ENCODE results near the gene LAMA3.

The LAMA3 gene

DNA sequence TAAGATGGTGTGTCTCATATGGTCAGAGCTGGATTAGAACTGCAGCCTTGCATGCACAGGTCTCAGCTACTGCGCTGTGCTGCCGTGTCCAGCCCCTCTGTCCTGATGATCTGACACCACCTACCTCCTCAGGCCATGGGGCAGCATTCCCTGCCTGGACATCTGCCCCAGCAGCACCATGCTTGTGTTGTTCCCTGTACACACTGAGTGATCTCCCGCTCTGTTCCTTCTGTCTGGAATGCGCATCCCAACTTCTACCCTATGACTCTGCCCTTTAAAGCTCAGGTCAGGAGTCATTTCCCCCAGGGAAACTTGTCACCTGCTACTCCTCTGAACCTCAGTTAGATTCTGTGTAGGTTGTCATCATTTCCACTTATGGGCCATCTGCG is 167.9 kb downstream of the LAMA3 start:
- DNase-seq, result no peak

DNA sequence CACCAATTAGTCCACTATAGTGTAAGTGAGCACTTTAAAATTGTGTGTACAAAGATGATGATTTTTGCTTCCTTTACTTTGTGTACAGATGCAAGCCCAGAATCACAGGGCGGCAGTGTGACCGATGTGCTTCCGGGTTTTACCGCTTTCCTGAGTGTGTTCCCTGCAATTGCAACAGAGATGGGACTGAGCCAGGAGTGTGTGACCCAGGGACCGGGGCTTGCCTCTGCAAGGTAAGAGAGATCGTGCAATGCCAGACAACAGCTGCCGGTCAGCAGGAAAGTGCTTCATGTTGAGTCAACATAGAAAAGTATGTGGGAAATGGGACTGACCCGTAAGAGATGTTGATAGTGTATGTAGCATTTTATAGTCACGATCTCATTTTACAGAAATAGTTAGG is 168.5 kb downstream of the LAMA3 start:
- no peak for DNase-seq

DNA sequence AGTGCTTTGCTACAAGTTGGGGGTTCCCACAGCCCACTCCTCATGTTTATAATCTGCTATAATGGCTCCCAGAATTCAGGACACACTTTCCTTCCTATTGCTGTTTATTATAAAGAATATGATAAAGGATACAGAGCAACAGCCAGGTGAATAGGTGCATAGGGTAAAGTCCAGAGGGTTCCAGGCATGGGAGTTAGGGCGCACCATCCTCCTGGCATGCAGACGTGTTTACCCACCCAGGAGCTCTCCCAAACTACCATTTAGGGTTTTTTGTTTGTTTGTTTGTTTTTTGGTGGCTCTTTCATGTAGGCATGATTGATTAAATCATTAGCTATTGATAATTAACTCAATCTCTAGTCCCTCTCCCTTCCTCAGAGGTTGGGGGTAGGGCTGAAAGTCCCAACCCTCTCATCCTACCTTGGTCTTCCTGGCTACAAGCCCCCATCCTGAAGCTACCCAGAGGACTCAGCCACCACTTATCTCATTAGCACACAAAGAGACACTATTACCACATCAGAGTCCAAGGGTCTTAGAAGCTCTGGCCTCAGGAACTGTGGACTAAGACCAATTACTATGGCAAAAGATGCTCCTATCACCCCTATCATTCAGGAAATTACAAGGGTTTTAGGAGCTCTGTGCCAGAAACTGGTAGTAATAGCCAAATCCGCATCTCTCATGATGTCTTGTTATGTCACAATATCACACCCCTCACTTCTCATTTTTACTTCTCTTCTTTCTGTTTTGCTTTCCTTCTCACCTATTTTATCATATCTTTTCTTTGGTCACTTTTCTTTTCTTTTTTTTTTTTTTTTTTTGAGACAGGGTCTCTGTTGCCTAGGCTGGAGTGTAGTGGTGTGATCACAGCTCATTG is 170.4 kb downstream of the LAMA3 start:
- no peak for DNase-seq

DNA sequence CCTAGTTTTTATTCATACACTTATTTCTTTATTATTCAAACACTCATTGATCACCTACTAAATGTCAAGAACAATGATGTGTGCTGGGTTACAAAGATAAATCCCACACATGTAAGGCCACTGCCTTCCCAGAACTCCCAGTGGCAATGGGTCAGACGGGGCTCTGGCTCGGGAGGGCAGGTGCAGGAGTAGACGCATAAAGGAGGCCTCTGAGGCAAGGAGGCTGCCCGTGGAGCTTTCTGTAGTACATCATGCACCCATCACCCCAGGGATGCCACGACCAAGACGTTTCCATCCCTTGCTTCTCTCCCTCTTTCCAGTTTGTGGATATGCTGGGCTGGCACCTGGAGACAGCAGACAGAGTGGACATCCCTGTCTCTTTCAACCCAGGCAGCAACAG is 172.1 kb downstream of the LAMA3 start:
- no peak for DNase-seq

DNA sequence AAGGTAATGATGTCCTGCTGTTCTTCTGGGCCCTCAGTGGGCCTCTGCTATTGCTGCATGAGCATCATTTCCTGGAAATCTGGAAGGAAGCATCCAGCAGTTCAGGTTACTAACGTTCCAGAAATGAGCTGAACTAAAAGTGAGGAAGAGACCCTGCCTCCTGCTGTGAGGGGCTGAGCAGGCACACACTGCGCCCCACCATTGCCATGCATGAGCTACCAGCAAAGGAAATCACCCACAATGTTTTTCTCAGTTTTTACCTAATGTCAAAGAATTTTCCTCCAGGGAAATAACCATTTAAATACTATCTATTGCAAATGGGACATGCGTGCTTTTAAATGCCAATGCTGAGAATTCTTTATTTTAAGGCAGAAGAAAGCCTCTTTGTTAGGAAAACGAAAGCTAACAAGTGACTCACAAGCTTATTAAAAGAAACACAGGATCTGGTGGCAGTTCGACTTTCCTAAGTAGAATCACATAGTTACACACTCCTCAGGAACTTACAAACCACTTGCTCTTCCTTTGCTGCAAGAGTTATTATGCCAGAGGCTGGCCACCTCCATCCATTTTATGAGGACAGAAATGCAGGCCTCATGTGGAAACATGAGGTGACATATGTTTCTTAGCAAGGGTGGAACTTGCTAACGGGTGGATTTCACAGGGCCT is 172.7 kb downstream of the LAMA3 start:
- peak; percentile 78 to 80 for DNase-seq

DNA sequence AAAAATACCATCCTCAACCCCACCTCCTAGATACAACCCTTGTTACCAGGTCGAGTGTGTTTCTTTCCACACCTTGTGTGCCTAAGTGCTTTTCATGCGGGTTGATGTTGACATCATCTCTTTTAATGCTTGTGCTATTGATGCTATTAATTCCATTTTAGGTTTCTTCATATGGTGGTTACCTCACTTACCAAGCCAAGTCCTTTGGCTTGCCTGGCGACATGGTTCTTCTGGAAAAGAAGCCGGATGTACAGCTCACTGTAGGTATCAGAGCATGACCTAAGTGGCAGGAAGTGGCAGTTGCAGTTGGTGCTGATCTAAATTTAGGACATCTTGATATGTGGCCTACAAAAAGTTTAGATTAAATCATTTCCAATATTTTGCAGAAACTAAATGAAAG is 175.4 kb downstream of the LAMA3 start:
- peak; percentile 18 to 22 for DNase-seq

DNA sequence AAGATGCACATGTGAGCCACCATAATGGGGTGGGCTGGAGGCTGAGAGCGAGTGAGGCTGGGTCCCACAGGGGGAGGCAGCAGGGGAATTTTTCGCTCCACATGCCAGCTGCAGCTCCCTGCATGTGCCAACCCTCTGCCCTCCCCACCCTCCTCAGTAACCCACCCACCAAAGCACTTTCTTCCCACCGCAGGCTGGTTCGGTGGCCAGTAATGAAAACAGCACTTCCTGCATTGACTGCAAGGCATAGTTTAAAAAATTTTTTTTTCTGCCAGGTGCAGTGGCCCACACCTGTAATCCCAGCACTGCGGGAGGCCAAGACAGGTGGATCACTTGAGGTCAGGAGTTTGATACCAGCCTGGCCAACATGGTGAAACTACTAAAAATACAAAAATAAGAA is 177.8 kb downstream of the LAMA3 start:
- no peak for DNase-seq

DNA sequence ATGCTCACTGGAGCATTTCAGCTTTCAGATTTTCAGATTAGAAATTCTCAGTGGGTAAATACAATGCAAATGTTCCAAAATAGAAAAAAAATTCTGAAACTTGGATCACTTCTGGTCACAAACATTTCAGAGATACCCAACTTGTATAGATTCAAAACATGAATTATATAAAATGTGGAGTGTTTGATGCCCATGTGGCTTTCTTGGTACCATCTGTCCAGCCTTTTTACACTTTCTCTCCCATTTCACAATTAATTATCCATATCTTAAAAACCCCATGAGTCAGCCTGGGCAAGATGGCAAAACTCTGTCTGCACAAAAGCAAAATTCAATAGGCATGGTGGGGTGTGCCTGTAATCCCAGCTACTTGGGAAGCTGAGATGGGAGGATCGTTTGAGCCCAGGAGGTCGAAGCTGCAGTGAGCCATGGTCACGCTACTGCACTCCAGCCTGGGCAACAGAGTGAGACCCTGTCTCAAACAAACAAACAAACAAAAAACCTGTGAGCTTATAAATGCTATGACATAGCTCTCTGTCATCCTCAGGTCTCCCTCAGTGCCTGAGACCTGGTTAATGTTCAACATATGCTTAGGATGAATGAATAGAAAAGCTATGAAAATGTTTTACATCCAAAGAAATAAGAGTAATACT is 179.0 kb downstream of the LAMA3 start:
- no peak for DNase-seq

DNA sequence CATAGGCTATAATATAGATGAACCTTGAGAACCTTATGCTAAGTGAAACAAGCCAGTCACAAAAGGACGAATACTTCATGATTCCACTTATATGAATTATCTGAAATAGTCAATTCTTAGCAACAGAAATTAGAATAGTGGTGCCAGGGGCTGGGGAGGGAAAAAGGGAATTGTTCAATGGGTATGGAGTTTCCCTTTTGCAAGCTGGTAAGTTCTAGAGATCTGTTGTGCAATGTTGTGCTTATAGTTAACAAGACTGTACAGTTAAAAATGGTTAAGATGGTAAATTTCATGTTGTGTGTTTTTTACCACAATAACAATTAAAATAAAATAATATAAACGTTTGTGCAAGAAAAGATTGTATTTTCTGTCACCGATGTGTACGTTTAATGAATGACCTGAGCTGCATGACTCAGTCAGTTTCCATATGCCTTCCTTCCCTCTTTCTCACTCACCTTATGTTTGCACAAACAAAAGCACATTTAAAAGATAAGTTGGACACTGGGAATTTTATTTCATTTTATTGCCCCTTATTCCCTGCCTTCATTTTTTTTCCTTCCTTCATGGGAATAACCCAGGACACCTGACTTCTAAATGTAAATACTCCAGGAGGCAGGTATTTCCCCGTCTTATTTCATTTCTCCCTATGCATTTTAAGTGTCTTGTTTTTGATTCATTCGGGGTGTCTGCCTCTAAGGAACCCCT is 181.6 kb downstream of the LAMA3 start:
- no peak for DNase-seq

DNA sequence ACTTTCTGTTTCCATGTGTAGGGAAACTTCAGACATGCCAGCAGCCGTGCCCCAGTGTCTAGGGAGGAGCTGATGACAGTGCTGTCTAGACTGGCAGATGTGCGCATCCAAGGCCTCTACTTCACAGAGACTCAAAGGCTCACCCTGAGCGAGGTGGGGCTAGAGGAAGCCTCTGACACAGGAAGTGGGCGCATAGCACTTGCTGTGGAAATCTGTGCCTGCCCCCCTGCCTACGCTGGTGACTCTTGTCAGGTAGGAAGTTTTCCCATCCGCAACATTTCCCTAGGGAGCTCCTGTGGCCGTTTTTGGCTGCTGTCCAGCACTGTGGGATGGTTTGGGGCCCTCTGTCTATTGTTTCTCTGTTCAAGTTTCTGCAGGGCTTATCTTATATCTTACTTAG is 182.2 kb downstream of the LAMA3 start:
- DNase-seq, result peak; percentile 7 to 10

DNA sequence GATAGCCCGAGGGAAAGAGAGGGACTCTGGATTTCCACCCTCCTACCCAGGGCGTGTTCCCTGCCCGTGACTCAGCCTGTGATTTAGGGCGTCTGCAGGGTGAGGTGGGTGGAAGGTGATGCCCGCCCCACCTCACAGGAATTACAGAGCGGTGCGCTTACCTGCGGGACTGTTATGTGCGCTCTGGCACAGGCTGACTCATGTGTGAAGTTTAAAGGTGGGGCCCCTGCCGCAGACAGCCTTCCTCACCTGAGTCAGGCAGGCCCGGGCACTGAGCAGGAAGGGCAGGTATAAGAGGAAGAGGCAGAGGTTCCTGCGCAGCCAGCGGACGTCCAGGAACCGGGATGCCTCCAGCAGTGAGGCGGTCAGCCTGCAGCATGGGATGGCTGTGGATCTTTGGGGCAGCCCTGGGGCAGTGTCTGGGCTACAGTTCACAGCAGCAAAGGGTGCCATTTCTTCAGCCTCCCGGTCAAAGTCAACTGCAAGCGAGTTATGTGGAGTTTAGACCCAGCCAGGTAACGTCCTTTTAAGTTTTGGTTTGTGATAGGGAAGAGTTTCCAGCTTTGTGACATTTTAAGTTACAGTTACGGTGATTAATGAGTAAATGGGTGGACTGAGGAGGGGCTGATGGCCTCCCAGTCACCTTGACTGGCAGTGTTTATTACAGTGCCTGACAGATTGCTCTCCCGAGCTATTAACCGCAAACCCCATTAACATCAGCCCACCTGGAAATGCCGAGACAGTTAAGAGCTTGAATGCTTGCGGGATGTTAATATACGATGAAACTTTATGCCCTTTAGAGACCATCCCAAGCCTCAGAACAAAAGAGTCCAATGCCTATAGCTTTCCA is 183.7 kb downstream of the LAMA3 start:
- DNase-seq, result no peak

DNA sequence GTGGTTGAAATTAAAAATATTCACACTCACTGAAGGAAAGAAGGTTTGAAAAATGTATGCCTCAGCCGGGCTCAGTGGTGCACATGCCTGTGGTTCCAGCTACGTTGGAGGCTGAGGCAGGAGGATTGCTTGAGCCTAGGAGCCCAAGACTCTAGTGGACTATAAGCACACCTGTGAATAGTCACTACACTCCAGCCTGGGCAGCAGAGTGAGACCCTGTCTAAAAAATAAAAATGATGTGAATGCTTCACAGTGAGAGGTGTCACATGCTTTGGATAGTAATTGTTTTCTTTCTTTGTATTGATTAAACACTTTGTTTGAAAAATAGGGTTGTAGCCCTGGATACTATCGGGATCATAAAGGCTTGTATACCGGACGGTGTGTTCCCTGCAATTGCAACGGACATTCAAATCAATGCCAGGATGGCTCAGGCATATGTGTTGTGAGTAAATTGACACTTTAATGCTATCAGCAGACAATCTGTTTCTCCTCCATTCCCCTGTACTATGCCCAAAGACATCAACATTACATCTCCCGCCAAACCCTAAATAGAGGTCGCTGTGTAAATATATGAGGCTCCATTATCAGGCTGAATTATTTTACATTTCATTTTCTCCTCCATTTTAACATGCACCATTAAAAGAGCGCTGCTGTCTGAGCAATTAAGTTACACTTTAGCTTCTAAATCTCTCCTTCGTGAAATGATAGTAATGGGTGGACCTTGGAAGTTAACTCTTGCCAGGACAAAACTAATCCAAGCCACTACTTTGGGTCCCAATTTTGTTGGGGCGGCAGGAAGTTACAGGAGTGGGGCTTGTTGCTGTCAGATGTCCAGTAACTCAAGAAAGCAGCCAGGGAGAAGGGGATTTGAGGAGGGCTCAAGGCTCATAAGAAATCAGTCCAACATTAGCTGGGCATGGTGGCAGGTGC is 187.0 kb downstream of the LAMA3 start:
- no peak for DNase-seq

DNA sequence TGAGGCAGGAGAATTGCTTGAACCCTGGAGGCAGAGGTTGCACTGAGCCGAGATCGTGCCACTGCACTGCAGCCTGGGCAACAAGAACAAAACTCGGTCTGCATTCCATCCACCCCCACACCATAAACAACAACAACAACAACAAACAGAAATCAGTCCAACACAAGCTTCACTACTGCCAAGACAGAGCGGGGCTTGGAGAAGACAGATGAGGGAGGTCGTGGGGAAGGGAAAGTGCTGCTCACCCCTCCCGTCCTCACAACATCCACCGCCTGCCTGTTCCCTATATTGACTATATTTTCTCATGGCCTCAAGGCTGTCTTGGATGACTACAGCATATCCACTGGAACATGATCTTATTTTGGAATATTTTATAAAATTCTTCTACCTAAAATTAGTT is 187.7 kb downstream of the LAMA3 start:
- DNase-seq, result no peak

DNA sequence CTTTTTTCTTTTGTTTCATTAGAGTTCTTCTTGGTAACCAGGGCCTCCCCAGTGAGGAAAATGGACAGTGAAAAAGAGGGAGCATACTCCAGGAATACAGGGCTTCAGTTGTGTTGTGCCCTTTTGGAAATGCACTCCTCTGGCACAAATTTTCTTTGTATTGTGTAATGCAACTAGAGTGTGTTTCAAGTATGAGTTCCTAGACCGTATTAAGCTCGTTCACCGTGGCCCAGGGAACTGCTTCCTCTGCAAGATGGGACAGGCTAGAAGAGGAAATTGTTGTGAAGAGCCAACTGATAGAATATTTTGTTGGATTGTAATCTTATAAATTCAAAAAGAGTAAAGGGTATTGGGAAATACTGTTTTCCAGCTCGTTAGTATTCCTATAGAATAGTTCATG is 188.1 kb downstream of the LAMA3 start:
- peak; percentile 9 for DNase-seq

DNA sequence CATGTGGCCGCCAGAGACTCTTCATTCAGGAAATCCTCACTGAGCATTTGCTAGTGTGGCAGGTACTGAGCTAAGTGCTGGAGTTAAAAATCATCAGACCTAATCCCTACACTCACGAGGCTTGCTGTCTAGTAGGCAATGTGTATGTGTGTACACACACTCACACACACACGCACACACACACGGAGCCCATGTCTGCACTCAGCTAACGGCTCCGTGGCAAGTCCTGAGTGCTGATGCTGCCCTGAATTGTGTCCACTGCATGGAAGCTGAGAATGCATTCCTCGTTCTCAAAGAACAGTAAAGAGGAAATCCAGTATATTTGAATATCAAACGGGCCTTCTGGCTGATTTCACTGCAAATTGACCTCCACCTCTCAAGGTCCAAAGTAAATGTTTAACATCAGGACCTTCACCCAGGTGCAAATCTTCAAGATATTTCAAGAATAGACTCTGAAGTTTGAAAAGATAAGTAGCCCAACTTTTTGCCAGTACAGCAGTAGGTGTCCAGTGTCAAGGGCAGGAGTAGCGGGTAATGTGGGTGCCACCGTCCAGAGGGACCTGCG is 189.2 kb downstream of the LAMA3 start:
- DNase-seq, result no peak

DNA sequence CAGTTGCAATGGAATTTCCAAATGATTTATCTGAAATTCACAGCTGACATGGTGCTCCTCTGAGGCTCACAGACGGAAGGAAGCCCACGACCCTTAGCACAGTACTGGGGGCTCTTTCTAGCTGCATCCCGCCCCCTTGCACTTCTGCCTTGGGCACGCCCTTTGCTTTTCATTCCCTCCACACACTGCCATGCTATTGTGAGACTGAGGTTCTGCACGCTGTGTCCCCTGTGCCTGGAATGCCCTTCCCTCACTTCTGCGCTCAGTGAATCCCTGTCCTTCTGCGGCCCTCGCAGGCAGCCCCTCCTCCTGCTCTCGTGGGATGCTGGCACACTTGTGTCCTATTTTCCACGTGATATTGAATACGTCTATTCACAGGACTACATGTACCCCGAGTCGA is 189.9 kb downstream of the LAMA3 start:
- no peak for DNase-seq

DNA sequence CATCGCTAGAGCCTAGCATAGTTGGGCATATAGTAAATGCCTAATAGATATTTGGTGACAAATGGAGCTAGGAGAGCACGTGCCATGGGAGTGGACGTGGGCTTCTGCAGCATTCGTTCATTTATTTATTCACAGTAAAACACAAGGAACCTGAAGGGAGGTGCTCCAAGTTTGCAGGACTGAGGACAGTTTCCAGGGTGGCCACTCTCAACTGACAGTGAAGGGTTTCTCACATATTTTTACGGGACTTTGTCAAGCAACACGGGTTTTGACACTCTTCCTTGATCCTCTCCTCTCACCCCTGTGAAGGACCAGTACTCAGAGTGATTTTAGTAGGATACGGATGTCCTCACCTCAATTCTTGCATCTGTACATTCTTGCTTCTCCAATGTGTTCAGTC is 190.3 kb downstream of the LAMA3 start:
- no peak for DNase-seq

DNA sequence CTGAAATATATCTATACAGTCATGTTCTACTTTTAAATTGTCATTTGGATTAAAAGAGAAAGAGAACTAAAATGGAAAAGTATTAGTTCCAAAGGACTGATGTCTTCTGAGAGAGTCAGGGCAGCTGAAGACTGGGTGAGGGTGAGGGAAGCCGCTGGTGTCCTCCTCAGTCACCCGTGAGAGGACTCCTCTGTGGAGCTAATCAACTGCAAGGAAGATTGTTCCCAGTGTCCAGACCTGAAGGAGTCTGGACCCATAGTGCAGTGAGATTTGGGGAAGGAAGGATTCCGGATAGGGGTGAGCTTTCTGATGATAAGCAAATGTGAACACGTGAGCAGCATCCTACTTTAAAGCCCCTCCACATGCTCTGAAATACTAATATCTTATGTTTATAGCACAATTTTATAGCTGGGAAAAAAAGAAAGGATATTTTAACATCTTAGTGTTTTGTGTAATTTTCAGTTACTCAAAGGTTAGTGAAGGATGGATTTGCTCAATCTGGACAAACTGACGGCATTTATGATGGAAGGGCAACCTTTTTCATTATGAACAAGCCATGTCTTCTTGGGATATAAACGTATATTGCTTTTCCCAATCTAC is 190.8 kb downstream of the LAMA3 start:
- no peak for DNase-seq

DNA sequence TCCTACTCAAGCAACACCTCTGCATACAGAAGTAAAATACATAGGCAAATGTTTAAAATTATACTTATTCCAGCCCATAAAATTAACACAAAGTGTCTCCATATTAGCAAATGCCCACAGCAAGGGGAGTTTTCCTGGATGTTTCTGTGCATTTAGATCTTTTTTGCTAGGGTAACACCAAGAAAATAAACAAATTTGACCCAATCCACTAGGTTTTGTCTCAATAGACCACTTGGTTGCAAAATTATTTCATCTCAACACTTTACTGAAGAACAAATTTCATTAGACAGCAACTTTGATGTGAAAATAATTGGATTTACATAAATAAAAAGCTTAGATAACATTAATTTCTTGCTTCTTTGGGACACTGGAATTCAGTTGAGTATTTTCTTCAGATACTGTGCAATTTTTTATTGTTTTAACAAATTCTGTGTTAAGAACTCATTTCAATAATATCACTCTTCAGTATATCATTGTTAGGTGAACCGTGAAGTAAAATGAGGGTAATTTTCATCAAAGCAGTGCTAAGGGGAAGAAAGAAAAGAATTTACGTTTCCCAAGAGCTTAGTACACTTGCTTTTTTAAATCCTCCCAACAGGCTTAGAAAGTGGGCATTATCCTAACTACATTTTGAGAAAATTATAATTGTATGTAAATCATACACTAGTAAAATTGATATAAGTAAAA is 191.8 kb downstream of the LAMA3 start:
- DNase-seq, result no peak

DNA sequence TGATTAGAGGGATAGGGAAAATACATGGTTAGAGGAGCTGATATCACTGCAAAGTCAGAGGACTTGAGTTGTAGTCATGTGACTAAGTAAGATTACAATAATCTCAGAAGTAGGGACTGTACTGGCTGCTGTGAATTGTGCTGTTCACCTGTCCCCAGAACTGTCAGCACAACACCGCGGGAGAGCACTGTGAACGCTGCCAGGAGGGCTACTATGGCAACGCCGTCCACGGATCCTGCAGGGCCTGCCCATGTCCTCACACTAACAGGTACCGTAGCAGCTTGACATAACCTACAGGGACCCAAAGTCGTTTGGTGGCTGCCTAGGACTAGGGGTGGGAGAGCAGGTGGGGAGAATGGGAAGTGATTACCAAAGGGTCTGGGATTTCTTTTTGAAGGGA is 192.5 kb downstream of the LAMA3 start:
- DNase-seq, result no peak

All from Kasumi-1 (cell line).